T-cell (primary cell): Measurements from ENCODE around the gene SNAP23. TPM values are rescaled to one million over a fixed set of nuclear protein-coding genes. Genes with fewer than 3 reads are reported as not detected.

Source experiments
- ATAC-seq, 4 experiments: fragments of 200-7000 bp in 3 of 4; fragments of 150-1000 bp in 1 of 4; cut with Tn5 transposase; replicated peaks in 1 of 4; 1 replicate in 3 of 4; 2 replicates in 1 of 4; pipeline ENCODE4 v1.10.0; 2021; ENCODE audit warnings: moderate library complexity in 3 of 4, mild to moderate bottlenecking in 2 of 4, moderate number of reproducible peaks in 1 of 4
- CTCF ChIA-PET, 2 donors: fragments of 300-600 bp; sonication (Branson Sonifier 250); formaldehyde crosslinking; loops; one replicate each; lab custom pipeline; 2022; ENCODE audit warnings: antibody characterized with exemption in 2 of 2; lab: Charles Lee
- POLR2A ChIA-PET, 2 donors: fragments of 300-600 bp; sonication (Branson Sonifier 250); formaldehyde crosslinking; loops; one replicate each; lab custom pipeline; 2022; ENCODE audit warnings: antibody characterized with exemption in 2 of 2; lab: Charles Lee
- DNase-seq, 35 experiments: peaks; one replicate each; pipeline versions ENCODE4 v3.0.0 to v3.0.0-alpha.2; 2013 to 2023
- H3K27ac ChIP-seq: one replicate; pipeline ENCODE4 v1.5.1; 2013; ENCODE audit warnings: low read length
- H3K27me3 ChIP-seq, 2 experiments: replicated peaks in 1 of 2; 1 replicate in 1 of 2; 2 replicates in 1 of 2; pipeline versions ENCODE4 v1.6.1 to v1.7.0; 2013; ENCODE audit warnings: low read length in 1 of 2, mixed read lengths in 1 of 2; ENCODE audit not compliant: control insufficient read depth in 2 of 2, insufficient read depth in 2 of 2; ENCODE audit errors: extremely low read depth in 1 of 2
- H3K36me3 ChIP-seq, 2 donors: 1 replicate in 1 of 2; 2 replicates in 1 of 2; pipeline versions ENCODE4 v1.6.1 to v1.7.0; 2013; ENCODE audit warnings: low read length in 1 of 2; ENCODE audit not compliant: control insufficient read depth in 2 of 2, insufficient read depth in 1 of 2; ENCODE audit errors: extremely low read depth in 1 of 2
- H3K4me1 ChIP-seq, 2 experiments: 1 replicate in 1 of 2; 2 replicates in 1 of 2; pipeline versions ENCODE4 v1.6.1 to v1.7.0; 2013; ENCODE audit warnings: low read length in 2 of 2, mixed read lengths in 1 of 2; ENCODE audit not compliant: insufficient read depth in 2 of 2, control insufficient read depth in 1 of 2; ENCODE audit errors: extremely low read depth in 1 of 2
- H3K4me3 ChIP-seq, 2 donors: 1 replicate in 1 of 2; 2 replicates in 1 of 2; pipeline versions ENCODE4 v1.5.1 to v1.7.0; 2013; ENCODE audit warnings: mild to moderate bottlenecking in 2 of 2, low read length in 1 of 2, moderate library complexity in 1 of 2; ENCODE audit not compliant: control insufficient read depth in 1 of 2; ENCODE audit errors: extremely low read depth in 1 of 2
- H3K9me3 ChIP-seq: 2 replicates; pipeline ENCODE4 v1.7.0; 2013
- H3K27ac Mint-ChIP-seq, 2 donors: one replicate each; pipeline ENCODE4 v1.8.0; 2020 to 2021; ENCODE audit warnings: mild to moderate bottlenecking in 2 of 2, mixed read lengths in 2 of 2
- H3K27me3 Mint-ChIP-seq, 2 donors: one replicate each; pipeline ENCODE4 v1.8.0; 2021 to 2022; ENCODE audit warnings: mixed read lengths in 2 of 2
- H3K36me3 Mint-ChIP-seq: one replicate; pipeline ENCODE4 v1.8.0; 2021; ENCODE audit warnings: mixed read lengths
- H3K4me1 Mint-ChIP-seq, 3 donors: one replicate each; pipeline ENCODE4 v1.8.0; 2020 to 2022; ENCODE audit warnings: mixed read lengths in 3 of 3, mild to moderate bottlenecking in 1 of 3
- H3K4me3 Mint-ChIP-seq, 3 donors: one replicate each; pipeline ENCODE4 v1.8.0; 2020 to 2022; ENCODE audit warnings: mild to moderate bottlenecking in 3 of 3, mixed read lengths in 3 of 3, moderate library complexity in 3 of 3
- H3K9me3 Mint-ChIP-seq, 3 donors: one replicate each; pipeline ENCODE4 v1.8.0; 2020 to 2022; ENCODE audit warnings: mixed read lengths in 3 of 3
- WGBS: methylation state at CpG from one replicate; pipeline ENCODE4 v1.1.5; 2013; ENCODE audit warnings: missing lambda C conversion rate; ENCODE audit not compliant: insufficient coverage; 5-methylcytosine and 5-hydroxymethylcytosine counted together
- total RNA-seq, 35 experiments: library from RNA in 6 of 35; stranded (reverse) in 6 of 35; fragments of 120-200 nt in 1 of 35; gene quantifications; one replicate each; pipeline versions ENCODE4 v1.2.1 to v1.2.4 and lab custom pipeline; 2013 to 2026

The SNAP23 gene
- total RNA-seq (10 to 100 TPM; 51.8 to 60.7 (median 59.3) TPM), total RNA-seq (lab: John Stamatoyannopoulos, UW) (21.4 to 95.1 (median 62.5) reads per million in 29 experiments)
- total RNA-seq (2013), result 57.2 TPM

DNA sequence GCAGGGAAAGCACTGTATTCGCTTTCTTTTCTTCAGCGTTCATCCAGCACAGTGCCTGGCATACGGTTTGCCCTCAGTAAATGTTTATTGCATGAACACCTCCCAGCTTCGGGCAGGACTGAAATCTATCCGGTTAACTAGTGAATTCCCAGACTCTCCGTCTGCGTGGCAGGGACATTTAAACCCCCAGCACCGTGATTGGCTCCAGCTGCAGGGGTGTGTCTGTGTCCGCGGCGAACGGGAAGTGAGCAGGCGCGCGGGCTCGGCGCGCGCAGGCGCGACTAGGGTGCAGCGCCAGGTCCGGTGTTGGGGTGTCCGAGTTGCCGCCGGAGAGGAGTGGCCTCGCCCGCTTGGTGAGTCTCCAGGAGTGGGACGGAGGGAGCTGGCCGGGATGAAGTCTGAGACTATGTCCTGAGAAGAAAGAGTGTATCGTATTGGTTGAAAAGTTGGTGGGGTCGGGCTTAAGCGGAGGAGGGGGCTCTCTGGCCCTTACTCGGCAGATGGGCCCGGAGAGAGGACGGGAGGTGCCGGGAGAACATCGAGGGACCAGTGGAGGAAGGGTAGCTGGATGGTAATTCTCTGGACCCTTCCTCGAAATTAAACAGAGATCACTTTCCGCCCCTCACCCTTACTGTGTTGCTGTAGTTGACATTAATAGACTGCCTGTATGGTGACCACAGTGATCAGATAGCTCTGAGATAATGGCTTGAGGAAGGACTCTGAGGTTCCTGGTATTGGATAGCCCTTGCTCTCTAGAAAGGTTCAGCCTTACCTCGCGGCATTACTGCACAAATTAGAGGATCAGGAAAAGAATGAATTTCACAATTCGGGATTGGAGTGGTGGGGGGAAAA is at the start of gene SNAP23:
Gene SNAP23, plus strand, starts transcription at position 274 of the 852 bp plus-strand sequence. CDS start 16,213 bp downstream, outside the sequence.
- POLR2A ChIA-PET, result interaction anchor here in 1 of 2 donors (1.2 kb wide), 1 partner anchor 53 kb away, joined by 3 read pairs; the partner anchor contains the start of genes HAUS2 and LRRC57
- H3K4me3 ChIP-seq, result peak within 1 kb of the TSS; percentile 85 to 94

DNA sequence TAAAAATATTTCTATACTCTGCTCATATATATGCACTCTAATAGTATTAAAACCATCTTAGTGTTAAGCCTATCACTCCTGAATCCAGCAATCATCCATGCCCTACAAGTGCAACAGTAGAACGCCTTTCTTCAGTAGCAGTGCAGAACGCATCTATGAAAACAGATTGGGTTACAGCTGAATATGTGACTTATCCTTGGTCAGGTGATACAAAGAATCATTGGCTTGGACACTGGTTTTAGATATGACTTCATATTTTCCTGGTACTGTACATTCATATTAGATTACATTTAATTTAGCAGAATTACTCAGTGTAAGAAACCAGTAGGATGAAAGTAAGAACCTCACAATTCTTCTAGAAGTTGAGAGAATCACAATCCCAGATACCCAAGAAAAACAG is 47.8 kb upstream of the SNAP23 start:
- Mint-ChIP-seq H3K4me3 (no peak overlapping the region), H3K9me3 (no peaks in the 10 kb centered on the region), H3K27ac (no peak overlapping the region), H3K36me3 (peaks cover 57% of the 10 kb centered on the region), H3K27me3 (no peaks in the 10 kb centered on the region), H3K4me1 (no peaks in the 10 kb centered on the region)
- Histone ChIP-seq H3K27me3 (no peaks in the 10 kb centered on the region), H3K36me3 (peaks cover 6 to 75% of the 10 kb centered on the region in 2 donors), H3K4me1 (no peaks in the 10 kb centered on the region), H3K4me3 (no peak overlapping the region), H3K27ac (no peak overlapping the region), H3K9me3 (no peaks in the 10 kb centered on the region)
- ChIA-PET POLR2A (interaction anchor here in 1 of 2 donors (0.6 kb wide), 1 partner anchor 232 kb away, joined by 3 read pairs; no protein-coding TSS in a partner anchor), CTCF (no interaction called here)
- WGBS, result no CpG with 5 or more reads among the region's 2 CpGs
- DNase-seq, result no peak
- no peak for ATAC-seq

More for the DNA sequence above, at the start of gene SNAP23:
- H3K36me3 Mint-ChIP-seq, result no peaks in the 10 kb centered on the region
- ATAC-seq (peak; percentile 89 to 92 (median 91)), DNase-seq (peak; percentile 59 to 87 (median 74))
- peaks cover 72 to 81% (median 72%) of the 10 kb centered on the region in 3 donors for H3K4me1 Mint-ChIP-seq
- no peaks in the 10 kb centered on the region for H3K27me3 ChIP-seq
- WGBS, result under 1% methylated on average over 30 of the region's 43 CpGs
- H3K4me1 ChIP-seq, result peaks cover 28 to 52% of the 10 kb centered on the region in 2 experiments
- no peaks in the 10 kb centered on the region for H3K9me3 Mint-ChIP-seq
- H3K27ac ChIP-seq, result peak within 1 kb of the TSS; percentile 53
- no peaks in the 10 kb centered on the region for H3K9me3 ChIP-seq
- CTCF ChIA-PET, result interaction anchor here in 1 of 2 donors (1.3 kb wide), 1 partner anchor 80 kb away, joined by 3 read pairs; the partner anchor contains the start of gene STARD9
- peak within 1 kb of the TSS; percentile 97 to 98 (median 98) for H3K4me3 Mint-ChIP-seq
- no peaks in the 10 kb centered on the region for H3K27me3 Mint-ChIP-seq
- peak within 1 kb of the TSS; percentile 95 to 97 for H3K27ac Mint-ChIP-seq
- no peaks in the 10 kb centered on the region for H3K36me3 ChIP-seq

DNA sequence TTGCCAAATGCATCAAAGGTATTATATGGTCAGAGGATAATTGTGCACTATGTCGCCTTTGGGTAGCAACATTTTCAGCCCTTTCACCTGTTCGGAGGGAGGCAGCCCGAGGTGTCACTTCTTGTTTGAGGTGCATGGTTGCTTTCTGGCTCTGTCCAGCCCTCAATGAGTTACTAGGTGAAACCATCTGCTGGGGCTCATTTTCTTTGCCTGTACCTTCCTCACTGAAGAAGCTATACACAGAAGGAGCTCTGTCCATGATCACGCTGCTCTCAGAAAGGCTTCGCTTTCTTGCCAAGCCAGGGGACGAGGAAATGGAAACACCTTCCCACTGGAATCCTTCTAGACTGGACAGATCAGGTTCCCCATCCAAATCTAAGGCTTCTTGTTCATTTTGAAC is 47.2 kb upstream of the SNAP23 start:
- 92% methylated on average over 2 of the region's 6 CpGs for WGBS
- no peaks in the 10 kb centered on the region for H3K27me3 ChIP-seq
- H3K9me3 Mint-ChIP-seq, result no peaks in the 10 kb centered on the region
- H3K27me3 Mint-ChIP-seq, result no peaks in the 10 kb centered on the region
- H3K9me3 ChIP-seq, result no peaks in the 10 kb centered on the region
- no peak for DNase-seq
- H3K4me1 ChIP-seq, result no peaks in the 10 kb centered on the region
- H3K4me1 Mint-ChIP-seq, result no peaks in the 10 kb centered on the region
- H3K36me3 ChIP-seq, result peaks cover 6 to 72% of the 10 kb centered on the region in 2 donors
- ChIA-PET POLR2A (no interaction called here), CTCF (no interaction called here)
- no peak for ATAC-seq
- H3K27ac Mint-ChIP-seq, result no peak overlapping the region
- no peak overlapping the region for H3K27ac ChIP-seq
- H3K4me3 Mint-ChIP-seq, result no peak overlapping the region
- H3K4me3 ChIP-seq, result no peak overlapping the region
- H3K36me3 Mint-ChIP-seq, result peaks cover 57% of the 10 kb centered on the region

DNA sequence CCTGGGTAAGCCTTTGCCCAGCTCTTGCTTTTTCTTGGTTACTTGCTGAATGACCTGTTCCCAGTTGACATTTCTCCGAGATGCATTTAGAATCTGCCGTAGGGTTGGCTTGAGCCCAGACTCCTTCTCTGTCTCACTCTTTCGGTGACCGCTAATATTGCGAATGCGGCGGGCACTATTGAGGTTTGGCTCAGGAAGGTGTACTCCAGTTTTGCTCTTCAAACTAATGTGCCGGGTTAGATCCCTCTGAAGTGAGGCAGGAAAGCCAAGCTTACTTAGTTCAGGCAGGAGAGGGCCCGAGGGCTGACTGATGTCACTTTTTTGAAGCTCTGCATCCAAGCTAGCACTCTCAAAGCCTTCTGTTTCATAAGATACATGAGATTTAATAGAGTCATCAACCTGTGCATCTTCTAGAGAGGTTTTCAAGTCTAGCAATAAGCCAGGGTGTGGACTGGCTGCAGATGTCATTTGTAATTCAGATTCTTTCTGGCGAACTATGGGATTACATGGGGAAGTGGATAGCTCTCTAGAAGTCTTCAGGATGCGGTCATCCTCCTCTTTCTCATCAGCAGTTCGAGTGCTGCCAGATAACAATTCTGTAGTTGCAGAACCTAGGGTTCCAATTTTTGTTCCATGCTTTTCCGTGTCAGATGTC is 45.5 kb upstream of the SNAP23 start:
- no peaks in the 10 kb centered on the region for H3K9me3 ChIP-seq
- peaks cover 59% of the 10 kb centered on the region for H3K36me3 Mint-ChIP-seq
- WGBS, result 93% methylated on average over 9 of the region's 13 CpGs

DNA sequence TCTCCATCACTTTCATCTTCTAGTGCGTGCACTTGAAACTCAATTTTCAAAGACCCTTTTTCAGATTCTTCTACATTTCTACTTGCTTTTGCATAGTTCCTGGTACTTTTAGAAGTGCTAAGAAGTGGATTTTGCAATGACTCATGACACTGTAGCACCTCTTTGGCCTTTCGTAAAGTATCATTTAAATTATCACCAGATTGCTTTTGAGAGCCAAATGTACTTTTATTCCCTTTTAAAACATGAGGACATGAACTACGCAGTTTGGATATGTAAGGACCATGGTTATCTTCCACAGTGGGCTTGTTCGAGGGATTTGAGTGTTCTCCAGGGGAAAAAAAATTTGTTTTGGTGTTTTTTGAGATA is 45.0 kb upstream of the SNAP23 start:
- ATAC-seq (no peak), DNase-seq (no peak)
- Mint-ChIP-seq H3K36me3 (peaks cover 54% of the 10 kb centered on the region), H3K4me3 (no peak overlapping the region), H3K4me1 (no peaks in the 10 kb centered on the region), H3K27me3 (no peaks in the 10 kb centered on the region), H3K9me3 (no peaks in the 10 kb centered on the region), H3K27ac (no peak overlapping the region)
- H3K4me1 ChIP-seq, result no peaks in the 10 kb centered on the region
- CTCF ChIA-PET, result no interaction called here
- POLR2A ChIA-PET, result interaction anchor here in 1 of 2 donors (0.5 kb wide), 1 partner anchor 332 kb away, joined by 3 read pairs; no protein-coding TSS in a partner anchor
- H3K4me3 ChIP-seq, result no peak overlapping the region
- peaks cover 6 to 56% of the 10 kb centered on the region in 2 donors for H3K36me3 ChIP-seq
- WGBS, result 100% methylated on average over 3 of the region's 4 CpGs
- no peaks in the 10 kb centered on the region for H3K27me3 ChIP-seq
- H3K27ac ChIP-seq, result no peak overlapping the region
- H3K9me3 ChIP-seq, result no peaks in the 10 kb centered on the region

More for the DNA sequence above, 45.5 kb upstream of the SNAP23 start:
- ChIA-PET CTCF (no interaction called here), POLR2A (interaction anchor here in 1 of 2 donors (0.5 kb wide), 1 partner anchor 331 kb away, joined by 3 read pairs; no protein-coding TSS in a partner anchor)
- H3K27ac ChIP-seq, result no peak overlapping the region
- no peak overlapping the region for H3K4me3 ChIP-seq
- no peak for ATAC-seq
- Mint-ChIP-seq H3K9me3 (no peaks in the 10 kb centered on the region), H3K27ac (no peak overlapping the region), H3K4me3 (no peak overlapping the region), H3K27me3 (no peaks in the 10 kb centered on the region), H3K4me1 (no peaks in the 10 kb centered on the region)
- DNase-seq, result no peak
- no peaks in the 10 kb centered on the region for H3K27me3 ChIP-seq
- H3K4me1 ChIP-seq, result no peaks in the 10 kb centered on the region
- peaks cover 6 to 61% of the 10 kb centered on the region in 2 donors for H3K36me3 ChIP-seq

DNA sequence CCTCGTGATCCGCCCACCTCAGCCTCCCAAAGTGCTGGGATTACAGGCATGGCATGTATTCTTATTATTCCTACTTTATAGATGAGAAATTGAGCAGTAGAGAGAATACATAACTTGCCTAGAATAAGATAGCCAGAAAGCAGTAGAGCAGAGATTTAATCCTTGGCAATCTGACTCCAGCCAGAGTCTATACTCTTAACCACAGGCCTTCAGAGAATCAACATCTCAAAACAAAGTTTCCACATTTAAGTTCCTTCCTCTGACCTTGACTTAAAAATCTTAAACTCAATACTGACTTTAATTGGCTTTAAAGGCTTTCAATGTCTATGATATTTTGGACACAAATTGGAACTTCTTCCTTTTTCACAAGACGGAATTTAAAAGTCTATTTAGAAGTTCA is 41.6 kb upstream of the SNAP23 start:
- no peaks in the 10 kb centered on the region for H3K4me1 ChIP-seq
- Mint-ChIP-seq H3K27ac (no peak overlapping the region), H3K4me3 (no peak overlapping the region), H3K36me3 (peaks cover 41% of the 10 kb centered on the region), H3K9me3 (no peaks in the 10 kb centered on the region), H3K27me3 (no peaks in the 10 kb centered on the region), H3K4me1 (peaks cover 0 to 13% (median 12%) of the 10 kb centered on the region in 3 donors)
- WGBS, result no CpG with 5 or more reads among the region's 3 CpGs
- ChIA-PET CTCF (no interaction called here), POLR2A (no interaction called here)
- H3K27ac ChIP-seq, result no peak overlapping the region
- peaks cover 6 to 28% of the 10 kb centered on the region in 2 donors for H3K36me3 ChIP-seq
- ATAC-seq, result no peak
- H3K9me3 ChIP-seq, result no peaks in the 10 kb centered on the region
- H3K27me3 ChIP-seq, result no peaks in the 10 kb centered on the region
- no peak overlapping the region for H3K4me3 ChIP-seq
- no peak for DNase-seq
